ENCODE data around the gene DNAJB9. TPM values are rescaled to one million over a fixed set of nuclear protein-coding genes. Genes with fewer than 3 reads are reported as not detected.

The DNAJB9 gene
- total RNA-seq, 4 donors from 2014 or later: 16.7 to 23.3 (median 17.5) TPM

DNA sequence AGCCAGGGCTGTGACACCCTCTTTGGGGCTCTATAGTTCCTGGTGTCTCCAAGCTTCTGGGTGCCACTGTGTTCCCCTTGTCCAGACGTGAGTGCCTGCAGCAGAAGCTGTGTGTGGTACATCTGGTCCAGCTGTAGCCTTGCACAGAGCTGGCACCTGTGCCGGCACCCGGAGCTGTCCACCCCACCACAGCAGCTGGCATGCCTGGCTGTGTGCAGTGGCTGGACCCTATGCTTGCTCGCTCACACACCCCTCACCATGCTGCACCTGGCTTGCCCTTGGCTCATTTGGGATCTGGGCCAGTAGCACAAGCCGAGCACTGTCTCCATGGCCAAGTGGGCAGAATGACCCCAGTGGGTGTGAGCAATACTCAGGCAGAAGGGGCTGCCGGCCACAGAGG, 10.6 kb downstream of the DNAJB9 start:
- DNase-seq: no peak
- TF ChIP-seq, protein P1, sequence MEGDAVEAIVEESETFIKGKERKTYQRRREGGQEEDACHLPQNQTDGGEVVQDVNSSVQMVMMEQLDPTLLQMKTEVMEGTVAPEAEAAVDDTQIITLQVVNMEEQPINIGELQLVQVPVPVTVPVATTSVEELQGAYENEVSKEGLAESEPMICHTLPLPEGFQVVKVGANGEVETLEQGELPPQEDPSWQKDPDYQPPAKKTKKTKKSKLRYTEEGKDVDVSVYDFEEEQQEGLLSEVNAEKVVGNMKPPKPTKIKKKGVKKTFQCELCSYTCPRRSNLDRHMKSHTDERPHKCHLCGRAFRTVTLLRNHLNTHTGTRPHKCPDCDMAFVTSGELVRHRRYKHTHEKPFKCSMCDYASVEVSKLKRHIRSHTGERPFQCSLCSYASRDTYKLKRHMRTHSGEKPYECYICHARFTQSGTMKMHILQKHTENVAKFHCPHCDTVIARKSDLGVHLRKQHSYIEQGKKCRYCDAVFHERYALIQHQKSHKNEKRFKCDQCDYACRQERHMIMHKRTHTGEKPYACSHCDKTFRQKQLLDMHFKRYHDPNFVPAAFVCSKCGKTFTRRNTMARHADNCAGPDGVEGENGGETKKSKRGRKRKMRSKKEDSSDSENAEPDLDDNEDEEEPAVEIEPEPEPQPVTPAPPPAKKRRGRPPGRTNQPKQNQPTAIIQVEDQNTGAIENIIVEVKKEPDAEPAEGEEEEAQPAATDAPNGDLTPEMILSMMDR (IDR thresholded peaks at IDR 0.05): no peak
- no peak for TF ChIP-seq POLR2A (IDR thresholded peaks at IDR 0.05)
- no peak overlapping the region for H3K4me3 ChIP-seq
- no peaks in the 10 kb centered on the region for H3K4me1 ChIP-seq
- no peak overlapping the region for H3K27ac ChIP-seq
- H3K27me3 ChIP-seq: no peaks in the 10 kb centered on the region
- intact Hi-C loops (cut with DNase I): no loop called here
- H3K36me3 ChIP-seq: peaks cover 0 to 21% (median 3%) of the 10 kb centered on the region in 3 donors
- peaks cover 0 to 12% (median 0%) of the 10 kb centered on the region in 3 donors for H3K9me3 ChIP-seq
- WGBS, 2 donors: 76 to 88% methylated on average over 2 to 6 of the region's 6 CpGs

DNA sequence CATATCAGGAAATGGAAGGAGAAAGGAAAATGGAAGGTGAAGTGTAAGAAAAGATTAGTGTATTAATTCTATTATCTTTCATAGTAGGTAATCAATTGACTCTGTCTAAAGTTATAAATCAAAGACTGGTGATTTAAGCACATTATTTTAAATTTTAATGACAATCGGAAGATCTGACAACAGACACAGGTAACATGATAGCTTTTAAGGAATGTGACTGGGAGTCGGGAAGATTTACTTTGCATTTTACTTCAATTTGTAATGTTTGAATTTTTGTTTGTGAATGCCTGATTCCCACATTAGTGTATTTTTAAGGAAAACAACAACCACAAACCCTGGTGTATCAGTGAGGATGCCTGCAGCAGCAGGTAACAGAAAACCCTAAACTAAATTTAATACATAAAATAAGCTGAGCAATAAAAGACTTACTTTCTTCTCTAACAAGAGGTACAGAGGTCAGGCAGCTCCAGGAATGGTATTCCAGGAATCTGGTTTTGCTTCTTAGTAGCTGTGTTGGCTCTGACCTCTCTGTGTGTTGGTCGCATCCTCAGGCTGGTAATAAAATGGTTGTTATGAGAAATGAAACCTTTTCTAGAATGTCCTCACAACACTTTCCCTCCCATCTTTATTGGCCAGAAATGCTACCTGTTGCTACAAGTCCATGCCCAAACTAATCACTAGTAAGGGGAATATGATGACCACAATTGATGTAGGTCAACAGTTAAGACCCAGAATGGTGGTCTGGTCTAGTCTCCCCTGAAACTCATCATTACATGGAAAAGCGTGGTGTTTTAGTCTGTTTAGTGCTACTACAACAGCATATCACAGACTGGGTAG, 12.2 kb downstream of the DNAJB9 start:
- 71 to 79% methylated on average over 4 of the region's 4 CpGs for WGBS, 2 donors
- Histone ChIP-seq H3K4me1 (no peaks in the 10 kb centered on the region), H3K27ac (no peak overlapping the region), H3K27me3 (no peaks in the 10 kb centered on the region), H3K4me3 (no peak overlapping the region), H3K9me3 (peaks cover 0 to 12% (median 0%) of the 10 kb centered on the region in 3 donors), H3K36me3 (peaks cover 0 to 18% (median 3%) of the 10 kb centered on the region in 3 donors)
- DNase-seq: no peak
- intact Hi-C loops (cut with DNase I): no loop called here
- no peak for TF ChIP-seq POLR2A (IDR thresholded peaks at IDR 0.05)
- TF ChIP-seq, protein P1 (IDR thresholded peaks at IDR 0.05): no peak

DNA sequence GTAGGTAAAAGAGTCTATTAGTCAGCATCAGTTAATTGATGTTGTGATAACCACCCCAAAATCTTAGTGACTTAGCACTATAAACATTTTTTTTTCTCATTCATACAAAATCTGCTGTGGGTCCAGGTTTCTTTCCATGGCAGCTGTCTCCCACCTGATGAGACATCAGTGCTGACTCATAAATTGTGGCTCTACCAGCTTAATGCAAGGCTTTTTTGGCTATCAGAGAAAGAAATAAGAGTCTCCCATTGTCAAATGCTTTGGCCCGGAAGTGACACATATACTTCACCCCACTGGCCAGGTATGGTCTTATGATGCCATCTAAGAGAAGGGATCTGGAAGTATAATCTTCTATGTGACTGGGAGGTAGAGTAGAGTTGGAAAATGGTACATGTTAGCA, 14.5 kb downstream of the DNAJB9 start:
- no peak for TF ChIP-seq POLR2A (IDR thresholded peaks at IDR 0.05)
- TF ChIP-seq, protein P1 (IDR thresholded peaks at IDR 0.05): no peak
- H3K36me3 ChIP-seq: peaks cover 0 to 11% (median 2%) of the 10 kb centered on the region in 3 donors
- intact Hi-C loops (cut with DNase I): no loop called here
- no peaks in the 10 kb centered on the region for H3K4me1 ChIP-seq
- H3K4me3 ChIP-seq: no peak overlapping the region
- no peaks in the 10 kb centered on the region for H3K27me3 ChIP-seq
- WGBS, 2 donors: 50 to 71% methylated on average over 1 of the region's 1 CpG
- no peak overlapping the region for H3K27ac ChIP-seq
- peaks cover 0 to 11% (median 0%) of the 10 kb centered on the region in 3 donors for H3K9me3 ChIP-seq
- no peak for DNase-seq

DNA sequence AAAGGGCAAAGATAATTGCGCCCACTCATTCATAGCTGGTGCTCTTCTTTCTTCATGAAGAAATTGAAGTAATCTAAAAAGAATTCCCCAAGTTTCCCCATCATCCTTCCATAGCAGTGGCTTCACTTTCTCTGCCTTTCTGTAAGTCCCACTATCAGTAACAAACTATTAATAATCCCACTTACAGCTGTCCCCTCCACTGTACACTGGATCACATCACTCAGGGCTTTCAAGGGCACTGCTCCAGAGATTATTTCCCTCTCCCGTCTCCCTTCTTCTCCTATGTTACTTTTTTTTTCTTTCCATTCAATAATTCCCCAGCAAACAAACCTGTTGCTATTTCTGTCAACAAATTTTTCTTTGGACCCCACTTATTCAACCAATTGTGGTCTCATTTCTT, 16.2 kb downstream of the DNAJB9 start:
- TF ChIP-seq, protein P1 (IDR thresholded peaks at IDR 0.05): no peak
- TF ChIP-seq POLR2A (IDR thresholded peaks at IDR 0.05): no peak
- Histone ChIP-seq H3K27ac (no peak overlapping the region), H3K4me3 (no peak overlapping the region), H3K36me3 (no peaks in the 10 kb centered on the region), H3K4me1 (no peaks in the 10 kb centered on the region), H3K9me3 (no peaks in the 10 kb centered on the region), H3K27me3 (no peaks in the 10 kb centered on the region)
- no peak for DNase-seq
- intact Hi-C loops (cut with DNase I): no loop called here
- 78 to 88% methylated on average over 2 of the region's 2 CpGs for WGBS, 2 donors

DNA sequence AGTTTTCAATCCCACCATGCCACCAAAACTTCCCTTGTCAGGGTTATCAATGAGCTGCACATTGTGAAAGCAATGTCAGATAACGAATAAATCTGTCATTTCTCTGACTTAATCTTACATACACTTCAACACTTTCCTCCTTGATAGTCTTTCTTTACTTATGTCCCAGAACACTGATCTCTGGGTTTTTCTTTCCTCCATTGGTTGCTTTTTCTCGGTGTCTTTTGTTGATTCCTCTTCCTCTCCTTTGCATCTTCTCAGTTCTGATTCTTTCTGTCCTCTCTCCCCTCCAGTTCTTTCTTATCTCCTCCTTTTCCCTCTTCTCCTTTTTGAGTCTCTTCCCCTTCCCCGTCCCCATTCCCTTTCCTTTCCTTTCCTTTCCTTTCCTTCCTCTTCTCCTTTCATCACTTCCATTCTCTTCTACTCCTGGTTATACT, 16.6 kb downstream of the DNAJB9 start:
- Histone ChIP-seq H3K27me3 (no peaks in the 10 kb centered on the region), H3K9me3 (no peaks in the 10 kb centered on the region), H3K27ac (no peak overlapping the region), H3K36me3 (no peaks in the 10 kb centered on the region), H3K4me1 (no peaks in the 10 kb centered on the region), H3K4me3 (no peak overlapping the region)
- intact Hi-C loops (cut with DNase I): no loop called here
- 69 to 74% methylated on average over 2 of the region's 3 CpGs for WGBS, 2 donors
- DNase-seq: no peak
- TF ChIP-seq, protein P1 (IDR thresholded peaks at IDR 0.05): no peak
- TF ChIP-seq POLR2A (IDR thresholded peaks at IDR 0.05): no peak
